ENCODE measurements around the gene KRTAP12-2. TPM values are rescaled to one million over a fixed set of nuclear protein-coding genes. Genes with fewer than 3 reads are reported as not detected.

KRTAP12-2 gene
- total RNA-seq, 1 donor from 2014 or later, result not detected

- TF ChIP-seq, protein P1, sequence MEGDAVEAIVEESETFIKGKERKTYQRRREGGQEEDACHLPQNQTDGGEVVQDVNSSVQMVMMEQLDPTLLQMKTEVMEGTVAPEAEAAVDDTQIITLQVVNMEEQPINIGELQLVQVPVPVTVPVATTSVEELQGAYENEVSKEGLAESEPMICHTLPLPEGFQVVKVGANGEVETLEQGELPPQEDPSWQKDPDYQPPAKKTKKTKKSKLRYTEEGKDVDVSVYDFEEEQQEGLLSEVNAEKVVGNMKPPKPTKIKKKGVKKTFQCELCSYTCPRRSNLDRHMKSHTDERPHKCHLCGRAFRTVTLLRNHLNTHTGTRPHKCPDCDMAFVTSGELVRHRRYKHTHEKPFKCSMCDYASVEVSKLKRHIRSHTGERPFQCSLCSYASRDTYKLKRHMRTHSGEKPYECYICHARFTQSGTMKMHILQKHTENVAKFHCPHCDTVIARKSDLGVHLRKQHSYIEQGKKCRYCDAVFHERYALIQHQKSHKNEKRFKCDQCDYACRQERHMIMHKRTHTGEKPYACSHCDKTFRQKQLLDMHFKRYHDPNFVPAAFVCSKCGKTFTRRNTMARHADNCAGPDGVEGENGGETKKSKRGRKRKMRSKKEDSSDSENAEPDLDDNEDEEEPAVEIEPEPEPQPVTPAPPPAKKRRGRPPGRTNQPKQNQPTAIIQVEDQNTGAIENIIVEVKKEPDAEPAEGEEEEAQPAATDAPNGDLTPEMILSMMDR (conservative IDR thresholded peaks at IDR 0.05; ENCODE audit: low read depth, low read length), result no peak
- DNase-seq (ENCODE audit: low read depth), result no peak
- H3K4me3 ChIP-seq (ENCODE audit: low read depth, low read length), result no peak overlapping the region
Measured at GRCh38 chr21:44658913-44659595, 7.7 kb downstream of the KRTAP12-2 start.

DNA sequence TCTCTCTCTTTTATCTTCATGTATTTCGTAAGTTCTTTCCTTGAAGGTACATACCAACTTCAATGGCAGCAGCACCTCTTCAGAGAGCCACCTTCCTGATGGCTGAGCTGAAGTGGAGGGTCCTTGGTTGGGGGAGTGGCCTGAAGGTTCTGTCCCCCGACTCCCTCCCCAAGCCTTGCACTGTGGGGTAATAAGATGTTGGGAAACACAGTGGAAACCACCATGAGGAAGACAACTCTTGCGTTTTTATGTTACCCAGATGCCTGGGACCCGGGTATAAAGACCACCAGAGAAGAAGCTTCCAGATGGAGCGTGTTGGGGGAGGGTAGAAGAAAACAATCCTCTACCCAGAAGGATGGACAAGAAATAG is 8.2 kb downstream of the KRTAP12-2 start:
- TF ChIP-seq, protein P1 (conservative IDR thresholded peaks at IDR 0.05; ENCODE audit: low read depth, low read length), result no peak
- no peak for DNase-seq (ENCODE audit: low read depth)
- H3K4me3 ChIP-seq (ENCODE audit: low read depth, low read length), result no peak overlapping the region

- H3K4me3 ChIP-seq (ENCODE audit: low read depth, low read length), result no peak within 1 kb of the TSS
- DNase-seq (ENCODE audit: low read depth), result no peak
- TF ChIP-seq, protein P1 (conservative IDR thresholded peaks at IDR 0.05; ENCODE audit: low read depth, low read length), result no peak
Measured at GRCh38 chr21:44657635-44658540, 8.8 kb downstream of the KRTAP12-2 start, which contains the start of gene KRTAP12-3. Gene KRTAP12-3 (plus strand): TSS chr21:44657932. CDS start chr21:44657980, 48 bp downstream.

GRCh38 chr21:44656868-44657267 is 9.9 kb downstream of the KRTAP12-2 start:
- no peak for DNase-seq (ENCODE audit: low read depth)
- H3K4me3 ChIP-seq (ENCODE audit: low read depth, low read length), result no peak overlapping the region
- TF ChIP-seq, protein P1 (conservative IDR thresholded peaks at IDR 0.05; ENCODE audit: low read depth, low read length), result no peak

DNA sequence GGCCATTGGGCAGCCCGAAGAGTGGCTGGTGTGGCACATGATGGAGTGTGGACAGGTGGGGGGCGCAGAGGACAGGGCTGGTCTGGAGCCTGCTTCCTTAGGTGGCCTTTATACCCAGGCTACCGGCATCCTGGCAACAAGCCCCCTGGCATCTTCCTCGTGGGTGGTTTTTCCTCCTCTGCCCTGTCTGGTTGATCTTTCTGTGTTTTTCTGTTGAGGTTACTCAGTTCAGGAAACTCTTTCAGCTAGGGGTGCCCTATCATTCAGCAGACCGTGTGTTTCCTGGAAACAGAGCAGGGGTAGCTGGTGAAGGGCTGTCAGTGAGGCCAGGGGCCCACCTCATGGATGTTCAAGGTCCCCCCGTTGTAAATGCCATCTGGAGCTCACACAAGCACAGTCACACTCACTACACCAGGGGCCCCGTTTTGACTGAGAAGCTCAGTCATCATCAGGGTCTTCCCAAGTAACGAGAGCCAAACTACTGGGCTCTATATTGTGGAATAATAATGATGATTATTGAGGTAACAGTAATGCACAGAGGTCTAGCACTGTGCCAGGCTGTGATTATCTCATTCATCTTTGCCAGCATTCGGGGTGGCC is 12.1 kb downstream of the KRTAP12-2 start, which contains the start of gene KRTAP12-4:
KRTAP12-4 (minus strand) TSS at position 84 of the 600 bp plus-strand sequence; CDS start at position 39, 45 bp downstream.
- no peak for DNase-seq (ENCODE audit: low read depth)
- no peak within 1 kb of the TSS for H3K4me3 ChIP-seq (ENCODE audit: low read depth, low read length)
- TF ChIP-seq, protein P1 (conservative IDR thresholded peaks at IDR 0.05; ENCODE audit: low read depth, low read length), result no peak

DNA sequence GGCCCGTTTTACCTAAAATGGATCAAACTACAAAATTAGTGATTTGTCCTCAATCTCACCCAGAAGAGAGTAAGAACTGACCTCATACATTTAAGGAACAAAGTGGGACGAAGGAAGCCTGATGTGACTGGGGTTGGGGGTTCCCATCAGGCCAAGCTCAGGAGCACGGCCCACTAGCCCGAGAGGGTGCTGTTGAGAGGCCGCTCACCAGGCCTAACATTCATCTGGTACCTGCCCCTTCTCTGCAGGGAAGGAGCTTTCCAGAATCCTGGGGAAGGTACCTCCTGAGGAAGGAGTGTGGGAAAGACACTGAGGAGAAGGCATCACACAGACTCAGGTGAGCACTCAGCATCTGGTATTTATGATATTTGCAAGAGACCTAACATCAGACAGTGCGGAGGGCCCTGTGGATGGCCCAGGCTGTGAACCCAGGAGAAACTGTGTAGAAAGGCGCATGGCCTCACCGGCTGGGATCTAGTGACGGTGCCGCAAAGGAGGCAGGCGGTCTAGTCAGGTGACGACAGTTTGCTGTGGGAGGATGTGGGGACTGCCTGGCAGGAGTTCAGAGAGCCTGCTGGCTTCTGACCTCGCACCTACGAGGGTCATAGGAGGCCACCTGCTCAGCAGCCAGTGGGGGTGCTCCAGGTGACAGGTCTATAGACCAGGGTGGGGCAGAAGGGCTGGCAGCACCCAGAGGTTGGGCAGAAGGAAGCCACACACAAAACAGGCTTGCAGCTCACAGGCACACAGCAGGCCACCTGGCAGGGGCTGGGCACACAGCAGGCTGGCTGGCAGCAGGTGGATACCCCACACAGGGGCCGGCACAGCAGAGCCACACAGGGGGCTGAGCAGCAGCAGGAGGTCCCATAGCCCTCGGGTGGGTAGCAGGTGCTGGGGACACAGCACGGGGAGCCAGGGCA is 12.8 kb downstream of the KRTAP12-2 start:
- TF ChIP-seq, protein P1 (conservative IDR thresholded peaks at IDR 0.05; ENCODE audit: low read depth, low read length), result no peak
- no peak for DNase-seq (ENCODE audit: low read depth)
- H3K4me3 ChIP-seq (ENCODE audit: low read depth, low read length), result no peak overlapping the region
